Measurements from ENCODE around the gene PRICKLE2.

PRICKLE2 gene

DNA sequence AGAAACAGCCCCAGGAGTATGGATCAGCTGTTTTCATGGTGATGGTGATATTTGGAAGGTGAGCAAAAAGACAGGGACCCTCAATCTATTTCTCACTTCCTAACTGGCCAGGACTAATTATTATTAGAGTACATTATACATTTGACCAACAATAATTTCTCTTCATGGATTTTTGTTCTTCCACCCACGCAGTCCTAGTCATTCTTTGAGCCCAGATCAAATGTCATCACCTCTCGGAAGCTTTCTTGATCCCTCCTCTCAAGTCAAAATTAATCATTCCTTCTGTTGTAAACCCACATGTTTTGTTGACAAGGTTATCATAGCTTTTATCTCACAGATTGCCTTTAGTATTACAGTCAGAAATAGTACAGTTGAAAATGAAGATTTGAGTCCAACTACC lies 29.2 kb upstream of the PRICKLE2 start:
- TF ChIP-seq, protein P1, sequence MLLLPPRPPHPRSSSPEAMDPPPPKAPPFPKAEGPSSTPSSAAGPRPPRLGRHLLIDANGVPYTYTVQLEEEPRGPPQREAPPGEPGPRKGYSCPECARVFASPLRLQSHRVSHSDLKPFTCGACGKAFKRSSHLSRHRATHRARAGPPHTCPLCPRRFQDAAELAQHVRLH (tag by site-specific recombination; IDR thresholded peaks at IDR 0.05), result no peak
- no peak for TF ChIP-seq ZNF501 (tag by site-specific recombination; IDR thresholded peaks at IDR 0.05)
- no peak for TF ChIP-seq SETDB1 (IDR thresholded peaks at IDR 0.05; ENCODE audit: insufficient read length, low read length)
- POLR2A ChIA-PET, result no interaction called here
- CTCF ChIA-PET, result interaction anchor here (0.9 to 2.3 kb wide), 3 partner anchors 11 to 231 kb away, joined by 4 to 10 read pairs (median 6); no protein-coding TSS in a partner anchor
- Histone ChIP-seq H3K4me3 (ENCODE audit: low read depth, low read length) (no peak overlapping the region), H3K27ac (ENCODE audit: extremely low read depth, low read depth, low read length) (no peak overlapping the region), H3K9me3 (ENCODE audit: control insufficient read depth, insufficient read depth, low read depth, low read length) (no peaks in the 10 kb centered on the region), H3K36me3 (ENCODE audit: control insufficient read depth in 2 of 2, insufficient read depth in 1 of 2, low read length in 2 of 2) (no peaks in the 10 kb centered on the region), H3K4me1 (ENCODE audit: control insufficient read depth, insufficient read depth, low read length) (no peaks in the 10 kb centered on the region)

- no peak overlapping the region for H3K4me3 ChIP-seq (ENCODE audit: low read depth, low read length)
- CTCF ChIA-PET, result interaction anchor here (0.6 to 2.3 kb wide), 3 partner anchors 10 to 219 kb away, joined by 3 to 10 read pairs (median 4); no protein-coding TSS in a partner anchor
- no peak overlapping the region for H3K27ac ChIP-seq (ENCODE audit: extremely low read depth, low read depth, low read length)
- TF ChIP-seq YY1 (tag by site-specific recombination; IDR thresholded peaks at IDR 0.05) (no peak), ZNF146 (tag by site-specific recombination; IDR thresholded peaks at IDR 0.05) (no peak), ZNF274 (IDR thresholded peaks at IDR 0.05; ENCODE audit: low read length) (no peak), ZNF274 (tag by site-specific recombination; IDR thresholded peaks at IDR 0.05; ENCODE audit: borderline replicate concordance) (no peak), ZNF175 (tag by site-specific recombination; IDR thresholded peaks at IDR 0.05) (no peak), ZNF654 (tag by site-specific recombination; IDR thresholded peaks at IDR 0.05; ENCODE audit: low read depth) (no peak), ZNF626 (tag by site-specific recombination; IDR thresholded peaks at IDR 0.05) (no peak), GLIS1 (tag by site-specific recombination; IDR thresholded peaks at IDR 0.05) (no peak), ZNF16 (tag by site-specific recombination; IDR thresholded peaks at IDR 0.05; ENCODE audit: low read depth) (no peak), HOXD13 (CRISPR knock-in tag; IDR thresholded peaks at IDR 0.05; ENCODE audit: borderline replicate concordance) (no peak), IKZF3 (tag by site-specific recombination; IDR thresholded peaks at IDR 0.05) (no peak), TRIM28 (IDR thresholded peaks at IDR 0.05; ENCODE audit: borderline replicate concordance, low read length) (no peak)
- TF ChIP-seq, protein P2, sequence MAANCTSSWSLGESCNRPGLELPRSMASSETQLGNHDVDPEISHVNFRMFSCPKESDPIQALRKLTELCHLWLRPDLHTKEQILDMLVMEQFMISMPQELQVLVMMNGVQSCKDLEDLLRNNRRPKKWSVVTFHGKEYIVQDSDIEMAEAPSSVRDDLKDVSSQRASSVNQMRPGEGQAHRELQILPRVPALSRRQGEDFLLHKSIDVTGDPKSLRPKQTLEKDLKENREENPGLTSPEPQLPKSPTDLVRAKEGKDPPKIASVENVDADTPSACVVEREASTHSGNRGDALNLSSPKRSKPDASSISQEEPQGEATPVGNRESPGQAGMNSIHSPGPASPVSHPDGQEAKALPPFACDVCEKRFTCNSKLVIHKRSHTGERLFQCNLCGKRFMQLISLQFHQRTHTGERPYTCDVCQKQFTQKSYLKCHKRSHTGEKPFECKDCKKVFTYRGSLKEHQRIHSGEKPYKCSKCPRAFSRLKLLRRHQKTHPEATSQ (tag by site-specific recombination; IDR thresholded peaks at IDR 0.05), result no peak
- TF ChIP-seq, protein P3, sequence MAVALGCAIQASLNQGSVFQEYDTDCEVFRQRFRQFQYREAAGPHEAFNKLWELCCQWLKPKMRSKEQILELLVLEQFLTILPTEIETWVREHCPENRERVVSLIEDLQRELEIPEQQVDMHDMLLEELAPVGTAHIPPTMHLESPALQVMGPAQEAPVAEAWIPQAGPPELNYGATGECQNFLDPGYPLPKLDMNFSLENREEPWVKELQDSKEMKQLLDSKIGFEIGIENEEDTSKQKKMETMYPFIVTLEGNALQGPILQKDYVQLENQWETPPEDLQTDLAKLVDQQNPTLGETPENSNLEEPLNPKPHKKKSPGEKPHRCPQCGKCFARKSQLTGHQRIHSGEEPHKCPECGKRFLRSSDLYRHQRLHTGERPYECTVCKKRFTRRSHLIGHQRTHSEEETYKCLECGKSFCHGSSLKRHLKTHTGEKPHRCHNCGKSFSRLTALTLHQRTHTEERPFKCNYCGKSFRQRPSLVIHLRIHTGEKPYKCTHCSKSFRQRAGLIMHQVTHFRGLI (tag by site-specific recombination; IDR thresholded peaks at IDR 0.05), result no peak
- TF ChIP-seq, protein P4, sequence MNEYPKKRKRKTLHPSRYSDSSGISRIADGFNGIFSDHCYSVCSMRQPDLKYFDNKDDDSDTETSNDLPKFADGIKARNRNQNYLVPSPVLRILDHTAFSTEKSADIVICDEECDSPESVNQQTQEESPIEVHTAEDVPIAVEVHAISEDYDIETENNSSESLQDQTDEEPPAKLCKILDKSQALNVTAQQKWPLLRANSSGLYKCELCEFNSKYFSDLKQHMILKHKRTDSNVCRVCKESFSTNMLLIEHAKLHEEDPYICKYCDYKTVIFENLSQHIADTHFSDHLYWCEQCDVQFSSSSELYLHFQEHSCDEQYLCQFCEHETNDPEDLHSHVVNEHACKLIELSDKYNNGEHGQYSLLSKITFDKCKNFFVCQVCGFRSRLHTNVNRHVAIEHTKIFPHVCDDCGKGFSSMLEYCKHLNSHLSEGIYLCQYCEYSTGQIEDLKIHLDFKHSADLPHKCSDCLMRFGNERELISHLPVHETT (tag by site-specific recombination; IDR thresholded peaks at IDR 0.05), result no peak
- H3K36me3 ChIP-seq (ENCODE audit: control insufficient read depth in 2 of 2, insufficient read depth in 1 of 2, low read length in 2 of 2), result no peaks in the 10 kb centered on the region
- H3K9me3 ChIP-seq (ENCODE audit: control insufficient read depth, insufficient read depth, low read depth, low read length), result no peaks in the 10 kb centered on the region
- POLR2A ChIA-PET, result no interaction called here
- H3K4me1 ChIP-seq (ENCODE audit: control insufficient read depth, insufficient read depth, low read length), result no peaks in the 10 kb centered on the region
Observed at GRCh38 chr3:64253689-64254088, 28.4 kb upstream of the PRICKLE2 start.

- ChIA-PET POLR2A (no interaction called here), CTCF (no interaction called here)
- no peaks in the 10 kb centered on the region for H3K36me3 ChIP-seq (ENCODE audit: control insufficient read depth in 2 of 2, insufficient read depth in 1 of 2, low read length in 2 of 2)
- H3K4me1 ChIP-seq (ENCODE audit: control insufficient read depth, insufficient read depth, low read length), result no peaks in the 10 kb centered on the region
- H3K4me3 ChIP-seq (ENCODE audit: low read depth, low read length), result no peak overlapping the region
- no peaks in the 10 kb centered on the region for H3K9me3 ChIP-seq (ENCODE audit: control insufficient read depth, insufficient read depth, low read depth, low read length)
- no peak overlapping the region for H3K27ac ChIP-seq (ENCODE audit: extremely low read depth, low read depth, low read length)
- TF ChIP-seq, protein P5, sequence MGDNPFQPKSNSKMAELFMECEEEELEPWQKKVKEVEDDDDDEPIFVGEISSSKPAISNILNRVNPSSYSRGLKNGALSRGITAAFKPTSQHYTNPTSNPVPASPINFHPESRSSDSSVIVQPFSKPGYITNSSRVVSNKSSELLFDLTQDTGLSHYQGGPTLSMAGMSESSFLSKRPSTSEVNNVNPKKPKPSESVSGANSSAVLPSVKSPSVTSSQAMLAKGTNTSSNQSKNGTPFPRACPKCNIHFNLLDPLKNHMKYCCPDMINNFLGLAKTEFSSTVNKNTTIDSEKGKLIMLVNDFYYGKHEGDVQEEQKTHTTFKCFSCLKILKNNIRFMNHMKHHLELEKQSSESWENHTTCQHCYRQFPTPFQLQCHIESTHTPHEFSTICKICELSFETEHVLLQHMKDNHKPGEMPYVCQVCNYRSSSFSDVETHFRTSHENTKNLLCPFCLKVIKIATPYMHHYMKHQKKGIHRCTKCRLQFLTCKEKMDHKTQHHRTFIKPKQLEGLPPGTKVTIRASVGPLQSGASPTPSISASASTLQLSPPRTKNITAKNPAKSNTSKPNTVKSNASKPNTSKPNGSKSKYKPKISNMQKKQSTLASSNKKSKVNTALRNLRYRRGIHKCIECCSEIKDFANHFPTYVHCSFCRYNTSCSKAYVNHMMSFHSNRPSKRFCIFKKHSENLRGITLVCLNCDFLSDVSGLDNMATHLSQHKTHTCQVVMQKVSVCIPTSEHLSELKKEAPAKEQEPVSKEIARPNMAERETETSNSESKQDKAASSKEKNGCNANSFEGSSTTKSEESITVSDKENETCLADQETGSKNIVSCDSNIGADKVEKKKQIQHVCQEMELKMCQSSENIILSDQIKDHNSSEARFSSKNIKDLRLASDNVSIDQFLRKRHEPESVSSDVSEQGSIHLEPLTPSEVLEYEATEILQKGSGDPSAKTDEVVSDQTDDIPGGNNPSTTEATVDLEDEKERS (tag by site-specific recombination; IDR thresholded peaks at IDR 0.05), result no peak
- TF ChIP-seq PRDM6 (tag by site-specific recombination; IDR thresholded peaks at IDR 0.05), result no peak
- no peak for TF ChIP-seq ZEB2 (tag by site-specific recombination; IDR thresholded peaks at IDR 0.05)
- no peak for TF ChIP-seq ZNF596 (tag by site-specific recombination; IDR thresholded peaks at IDR 0.05)
- TF ChIP-seq ZFHX2 (tag by site-specific recombination; conservative IDR thresholded peaks at IDR 0.05), result no peak
- no peak for TF ChIP-seq GLIS2 (tag by site-specific recombination; IDR thresholded peaks at IDR 0.05)
Observed at GRCh38 chr3:64251019-64251418, 25.8 kb upstream of the PRICKLE2 start.

Data from HEK293 (cell line).